GM23248 (cell line): Measurements from ENCODE around the gene CACNA1C. TPM values are rescaled to one million over a fixed set of nuclear protein-coding genes. Genes with fewer than 3 reads are reported as not detected.

Experiments used
- DNase-seq: peaks from one replicate; pipeline ENCODE4 v3.0.0-alpha.2; 2015
- H2AFZ ChIP-seq: fragments of 200-600 bp; sonication (generic); 2 replicates; pipeline ENCODE4 v1.6.1; 2016; ENCODE audit warnings: antibody characterized with exemption
- H3F3A ChIP-seq: fragments of 200-600 bp; sonication (generic); 2 replicates; pipeline ENCODE4 v1.6.1; 2016; ENCODE audit warnings: mild to moderate bottlenecking, antibody characterized with exemption, mixed run types; ENCODE audit not compliant: insufficient read depth
- H3K27ac ChIP-seq: fragments of 200-600 bp; sonication (generic); 2 replicates; pipeline ENCODE4 v1.5.1; 2016; ENCODE audit warnings: mild to moderate bottlenecking
- H3K27me3 ChIP-seq: fragments of 200-600 bp; sonication (generic); replicated peaks from 2 replicates; pipeline ENCODE4 v1.6.1; 2016; ENCODE audit warnings: mild to moderate bottlenecking; ENCODE audit not compliant: insufficient read depth
- H3K36me3 ChIP-seq: fragments of 200-600 bp; sonication (generic); 2 replicates; pipeline ENCODE4 v1.6.1; 2016; ENCODE audit warnings: low read depth, mild to moderate bottlenecking
- H3K4me1 ChIP-seq: fragments of 200-600 bp; sonication (generic); 2 replicates; pipeline ENCODE4 v1.6.1; 2016; ENCODE audit warnings: mild to moderate bottlenecking; ENCODE audit not compliant: insufficient read depth
- H3K4me2 ChIP-seq: fragments of 200-600 bp; sonication (generic); one replicate; pipeline ENCODE4 v1.6.1; 2016; ENCODE audit warnings: mild to moderate bottlenecking; ENCODE audit not compliant: unreplicated experiment
- H3K4me3 ChIP-seq: fragments of 200-600 bp; sonication (generic); 2 replicates; pipeline ENCODE4 v1.5.1; 2016; ENCODE audit warnings: mild to moderate bottlenecking
- H3K79me2 ChIP-seq: fragments of 200-600 bp; sonication (generic); 2 replicates; pipeline ENCODE4 v1.6.1; 2016; ENCODE audit warnings: mild to moderate bottlenecking; ENCODE audit not compliant: insufficient read depth
- H3K9ac ChIP-seq: fragments of 200-600 bp; sonication (generic); 2 replicates; pipeline ENCODE4 v1.6.1; 2016; ENCODE audit warnings: mild to moderate bottlenecking
- H3K9me2 ChIP-seq: fragments of 200-600 bp; sonication (generic); 2 replicates; pipeline ENCODE4 v1.6.1; 2016; ENCODE audit warnings: mixed run types, mild to moderate bottlenecking, moderate library complexity; ENCODE audit not compliant: insufficient read depth
- H3K9me3 ChIP-seq: fragments of 200-600 bp; sonication (generic); one replicate; pipeline ENCODE4 v1.6.1; 2017; ENCODE audit warnings: low read depth
- H4K20me1 ChIP-seq: fragments of 200-600 bp; sonication (generic); 2 replicates; pipeline ENCODE4 v1.6.0; 2016; ENCODE audit not compliant: insufficient read depth
- EZH2 ChIP-seq: fragments of 200-600 bp; sonication (generic); IDR thresholded peaks from 2 replicates; pipeline ENCODE4 v1.6.1; 2018; ENCODE audit warnings: antibody characterized with exemption, mild to moderate bottlenecking; ENCODE audit not compliant: insufficient read depth, poor library complexity, severe bottlenecking
- EZH2phosphoT487 ChIP-seq: fragments of 200-600 bp; sonication (generic); IDR thresholded peaks from 2 replicates; pipeline ENCODE4 v1.6.1; 2018; ENCODE audit warnings: antibody characterized with exemption, moderate library complexity, mild to moderate bottlenecking, low read depth; ENCODE audit not compliant: insufficient read depth
- WGBS, 2 experiments: methylation state at CpG; one replicate each; pipeline ENCODE4 v1.1.6; 2015 to 2017; ENCODE audit warnings: low lambda C conversion rate in 2 of 2, low coverage in 1 of 2; ENCODE audit errors: missing lambda C conversion rate in 2 of 2; 5-methylcytosine and 5-hydroxymethylcytosine counted together
- in situ Hi-C: fragments of 300-500 bp; cut with MboI; formaldehyde crosslinking; loops from 2 replicates; pipeline ENCODE4 v1.15.0; 2020
- polyA plus RNA-seq: library from polyadenylated mRNA; unstranded; fragments of >200 nt; fragmentation: Nextera tagmentation; extraction: Ambion mirVana; gene quantifications from 2 replicates; pipeline ENCODE4 v1.2.1, GENCODE V29; 2016
- total RNA-seq: library from RNA; depleted of rRNA; stranded (reverse); fragments of >200 nt; shearing (Covaris generic); gene quantifications from 2 replicates; pipeline ENCODE4 v1.2.3, GENCODE V29; 2014

Gene CACNA1C
- total and polyA plus RNA-seq, 2 experiments from 2014 or later, result 4.9 to 11.5 TPM

- H3F3A ChIP-seq, result peaks cover 33% of the 10 kb centered on the region
- peaks cover 39% of the 10 kb centered on the region for H3K79me2 ChIP-seq
- no peak overlapping the region for H3K4me2 ChIP-seq
- no peaks in the 10 kb centered on the region for H3K27me3 ChIP-seq
- no peak for TF ChIP-seq EZH2phosphoT487
- no peak for TF ChIP-seq EZH2
- no peak overlapping the region for H3K27ac ChIP-seq
- in situ Hi-C loops, result no loop called here
- no peak overlapping the region for H3K9ac ChIP-seq
- DNase-seq, result no peak
- 96 to 97% methylated on average over 6 of the region's 6 CpGs for WGBS, 2 experiments
- no peak overlapping the region for H3K4me3 ChIP-seq
- H3K9me3 ChIP-seq, result no peaks in the 10 kb centered on the region
- H3K36me3 ChIP-seq, result no peaks in the 10 kb centered on the region
- no peaks in the 10 kb centered on the region for H4K20me1 ChIP-seq
- peaks cover 42% of the 10 kb centered on the region for H3K4me1 ChIP-seq
- no peak overlapping the region for H2AFZ ChIP-seq
- no peaks in the 10 kb centered on the region for H3K9me2 ChIP-seq
Observed at GRCh38 chr12:2300168-2300567, 247.4 kb downstream of the CACNA1C start.

- H3K36me3 ChIP-seq, result no peaks in the 10 kb centered on the region
- 96% methylated on average over 11 of the region's 11 CpGs for WGBS, 2 experiments
- H3K4me1 ChIP-seq, result peaks cover 35% of the 10 kb centered on the region
Observed at GRCh38 chr12:2300886-2301285, 248.1 kb downstream of the CACNA1C start.

GRCh38 chr12:2301531-2302461, 249.0 kb downstream of the CACNA1C start:
- TF ChIP-seq EZH2, result no peak
- TF ChIP-seq EZH2phosphoT487, result no peak
- peak; percentile 92 for DNase-seq
- Histone ChIP-seq H3K9ac (peak overlapping the region; percentile 67), H3K4me1 (peaks cover 29% of the 10 kb centered on the region), H3K9me2 (no peaks in the 10 kb centered on the region), H3K36me3 (no peaks in the 10 kb centered on the region), H3K4me2 (peak overlapping the region; percentile 55), H3K9me3 (no peaks in the 10 kb centered on the region), H3K27me3 (no peaks in the 10 kb centered on the region), H3K79me2 (peaks cover 44% of the 10 kb centered on the region), H3K4me3 (peak overlapping the region; percentile 30), H3K27ac (peak overlapping the region; percentile 80), H2AFZ (peak overlapping the region; percentile 46), H3F3A (peaks cover 26% of the 10 kb centered on the region), H4K20me1 (no peaks in the 10 kb centered on the region)
- 14 to 19% methylated on average over 14 of the region's 14 CpGs for WGBS, 2 experiments
- in situ Hi-C loops, result no loop called here

More at GRCh38 chr12:2300886-2301285, 248.1 kb downstream of the CACNA1C start:
- in situ Hi-C loops, result no loop called here
- Histone ChIP-seq H2AFZ (no peak overlapping the region), H3K27ac (peak overlapping the region; percentile 80), H3K9me3 (no peaks in the 10 kb centered on the region), H3K4me3 (no peak overlapping the region), H3K9ac (no peak overlapping the region), H3K79me2 (peaks cover 44% of the 10 kb centered on the region), H3K4me2 (no peak overlapping the region), H3K27me3 (no peaks in the 10 kb centered on the region), H4K20me1 (no peaks in the 10 kb centered on the region), H3F3A (peaks cover 26% of the 10 kb centered on the region), H3K9me2 (no peaks in the 10 kb centered on the region)
- TF ChIP-seq EZH2 (no peak), EZH2phosphoT487 (no peak)
- DNase-seq, result no peak

- TF ChIP-seq EZH2phosphoT487 (no peak), EZH2 (no peak)
- H3K27me3 ChIP-seq, result no peaks in the 10 kb centered on the region
- no peak for DNase-seq
- H3F3A ChIP-seq, result peaks cover 26% of the 10 kb centered on the region
- no peaks in the 10 kb centered on the region for H4K20me1 ChIP-seq
- H3K4me3 ChIP-seq, result no peak overlapping the region
- peak overlapping the region; percentile 80 for H3K27ac ChIP-seq
- no peaks in the 10 kb centered on the region for H3K36me3 ChIP-seq
- H3K4me2 ChIP-seq, result peak overlapping the region; percentile 55
- H3K9ac ChIP-seq, result peak overlapping the region; percentile 67; the same call in 1 of the 2 replicates
- peaks cover 29% of the 10 kb centered on the region for H3K4me1 ChIP-seq
- in situ Hi-C loops, result no loop called here
- no peaks in the 10 kb centered on the region for H3K9me2 ChIP-seq
- no peak overlapping the region for H2AFZ ChIP-seq
- H3K9me3 ChIP-seq, result no peaks in the 10 kb centered on the region
- WGBS, 2 experiments, result 90 to 92% methylated on average over 16 to 21 of the region's 21 CpGs
- H3K79me2 ChIP-seq, result peaks cover 44% of the 10 kb centered on the region
Observed at GRCh38 chr12:2302711-2303580, 250.2 kb downstream of the CACNA1C start.
